Hepatocyte (in vitro differentiated cells): ENCODE data around the gene TMEM178A. TPM values are rescaled to one million over a fixed set of nuclear protein-coding genes. Genes with fewer than 3 reads are reported as not detected.

Experiments
- DNase-seq: peaks from one replicate; pipeline ENCODE4 v3.0.0-alpha.2; 2016; ENCODE audit warnings: low spot score
- H2AFZ ChIP-seq: fragments of 200-600 bp; sonication (generic); 2 replicates; pipeline ENCODE4 v1.6.0; 2016; ENCODE audit warnings: antibody characterized with exemption, mild to moderate bottlenecking
- H3K27ac ChIP-seq: fragments of 200-600 bp; sonication (generic); 2 replicates; pipeline ENCODE4 v1.5.1; 2016; ENCODE audit warnings: mild to moderate bottlenecking
- H3K27me3 ChIP-seq: fragments of 200-600 bp; sonication (generic); 2 replicates; pipeline ENCODE4 v1.6.1; 2016
- H3K36me3 ChIP-seq: fragments of 200-600 bp; sonication (generic); replicated peaks from 2 replicates; pipeline ENCODE4 v1.5.1; 2016; ENCODE audit warnings: low read depth; ENCODE audit not compliant: insufficient read depth
- H3K4me1 ChIP-seq: fragments of 200-600 bp; sonication (generic); 2 replicates; pipeline ENCODE4 v1.5.1; 2016; ENCODE audit warnings: mild to moderate bottlenecking, moderate library complexity; ENCODE audit not compliant: insufficient read depth
- H3K4me2 ChIP-seq: fragments of 200-600 bp; sonication (generic); 2 replicates; pipeline ENCODE4 v1.6.0; 2016
- H3K4me3 ChIP-seq: fragments of 200-600 bp; sonication (generic); 2 replicates; pipeline ENCODE4 v1.5.1; 2016; ENCODE audit warnings: mild to moderate bottlenecking
- H3K79me2 ChIP-seq: fragments of 200-600 bp; sonication (generic); 2 replicates; pipeline ENCODE4 v1.6.0; 2017; ENCODE audit warnings: mild to moderate bottlenecking
- H3K9me2 ChIP-seq: fragments of 200-600 bp; sonication (generic); replicated peaks from 2 replicates; pipeline ENCODE4 v1.6.0; 2017; ENCODE audit warnings: mild to moderate bottlenecking; ENCODE audit not compliant: insufficient read depth
- H3K9me3 ChIP-seq: fragments of 200-600 bp; sonication (generic); 2 replicates; pipeline ENCODE4 v1.5.1; 2016; ENCODE audit warnings: low read depth, mild to moderate bottlenecking
- H4K20me1 ChIP-seq: fragments of 200-600 bp; sonication (generic); 2 replicates; pipeline ENCODE4 v1.6.0; 2016; ENCODE audit warnings: mild to moderate bottlenecking; ENCODE audit not compliant: insufficient read depth, poor library complexity, severe bottlenecking
- EZH2 ChIP-seq: fragments of 200-600 bp; sonication (generic); IDR thresholded peaks from 2 replicates; pipeline ENCODE4 v1.6.1; 2016; ENCODE audit warnings: antibody characterized with exemption, mild to moderate bottlenecking, borderline replicate concordance
- EZH2phosphoT487 ChIP-seq: fragments of 200-600 bp; sonication (generic); IDR thresholded peaks from one replicate; pipeline ENCODE4 v1.6.1; 2018; ENCODE audit warnings: antibody characterized with exemption, mild to moderate bottlenecking, low read depth, moderate library complexity; ENCODE audit not compliant: unreplicated experiment, severe bottlenecking
- WGBS: methylation state at CpG from one replicate; pipeline ENCODE4 v1.1.6; 2016; ENCODE audit warnings: low lambda C conversion rate; ENCODE audit errors: missing lambda C conversion rate; 5-methylcytosine and 5-hydroxymethylcytosine counted together
- polyA plus RNA-seq: library from polyadenylated mRNA; unstranded; fragments of >200 nt; fragmentation: Nextera tagmentation; extraction: Ambion mirVana; gene quantifications from 2 replicates; pipeline ENCODE4 v1.2.1, GENCODE V29; 2016
- total RNA-seq: library from RNA; depleted of rRNA; stranded (reverse); fragments of >200 nt; gene quantifications from 2 replicates; pipeline ENCODE4 v1.2.3, GENCODE V29; 2014
- TF ChIP-seq, protein P1 (sequence below): fragments of 200-600 bp; sonication (generic); IDR thresholded peaks from 2 replicates; pipeline ENCODE4 v1.5.1; 2016; ENCODE audit warnings: antibody characterized with exemption, mild to moderate bottlenecking; ENCODE audit not compliant: poor library complexity

Gene TMEM178A
- total and polyA plus RNA-seq, 2 experiments from 2014 or later: 3.9 to 6.6 TPM

DNA sequence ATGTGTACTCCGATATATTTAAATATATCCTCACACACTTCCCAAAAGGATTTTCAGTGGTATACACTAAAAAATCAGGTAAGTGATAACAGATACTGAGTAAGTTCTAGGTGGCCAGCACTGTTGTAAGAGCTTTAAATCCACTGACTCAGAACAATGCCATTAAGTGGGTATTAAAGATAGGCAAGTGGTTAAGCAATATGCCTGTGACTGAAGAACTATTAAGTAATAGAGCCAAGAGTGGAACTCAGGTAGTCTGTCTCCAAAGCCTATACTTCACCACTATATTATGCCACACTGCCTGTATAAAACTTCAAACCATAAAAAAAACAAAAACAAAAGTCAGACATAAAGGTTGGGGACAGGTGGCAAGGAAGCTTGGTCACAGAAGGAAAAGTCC, 76.2 kb downstream of the TMEM178A start:
- WGBS: 90% methylated on average over 1 of the region's 1 CpG
- H3K27ac ChIP-seq: no peak overlapping the region
- H4K20me1 ChIP-seq: no peaks in the 10 kb centered on the region
- H3K4me1 ChIP-seq: peaks cover 12% of the 10 kb centered on the region
- DNase-seq: no peak
- no peak overlapping the region for H3K4me2 ChIP-seq
- H3K9me3 ChIP-seq: no peaks in the 10 kb centered on the region
- no peak overlapping the region for H2AFZ ChIP-seq
- no peaks in the 10 kb centered on the region for H3K27me3 ChIP-seq
- TF ChIP-seq EZH2: no peak
- TF ChIP-seq, protein P1, sequence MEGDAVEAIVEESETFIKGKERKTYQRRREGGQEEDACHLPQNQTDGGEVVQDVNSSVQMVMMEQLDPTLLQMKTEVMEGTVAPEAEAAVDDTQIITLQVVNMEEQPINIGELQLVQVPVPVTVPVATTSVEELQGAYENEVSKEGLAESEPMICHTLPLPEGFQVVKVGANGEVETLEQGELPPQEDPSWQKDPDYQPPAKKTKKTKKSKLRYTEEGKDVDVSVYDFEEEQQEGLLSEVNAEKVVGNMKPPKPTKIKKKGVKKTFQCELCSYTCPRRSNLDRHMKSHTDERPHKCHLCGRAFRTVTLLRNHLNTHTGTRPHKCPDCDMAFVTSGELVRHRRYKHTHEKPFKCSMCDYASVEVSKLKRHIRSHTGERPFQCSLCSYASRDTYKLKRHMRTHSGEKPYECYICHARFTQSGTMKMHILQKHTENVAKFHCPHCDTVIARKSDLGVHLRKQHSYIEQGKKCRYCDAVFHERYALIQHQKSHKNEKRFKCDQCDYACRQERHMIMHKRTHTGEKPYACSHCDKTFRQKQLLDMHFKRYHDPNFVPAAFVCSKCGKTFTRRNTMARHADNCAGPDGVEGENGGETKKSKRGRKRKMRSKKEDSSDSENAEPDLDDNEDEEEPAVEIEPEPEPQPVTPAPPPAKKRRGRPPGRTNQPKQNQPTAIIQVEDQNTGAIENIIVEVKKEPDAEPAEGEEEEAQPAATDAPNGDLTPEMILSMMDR: no peak
- no peak for TF ChIP-seq EZH2phosphoT487
- H3K4me3 ChIP-seq: no peak overlapping the region
- no peaks in the 10 kb centered on the region for H3K9me2 ChIP-seq
- H3K36me3 ChIP-seq: no peaks in the 10 kb centered on the region
- H3K79me2 ChIP-seq: no peaks in the 10 kb centered on the region

DNA sequence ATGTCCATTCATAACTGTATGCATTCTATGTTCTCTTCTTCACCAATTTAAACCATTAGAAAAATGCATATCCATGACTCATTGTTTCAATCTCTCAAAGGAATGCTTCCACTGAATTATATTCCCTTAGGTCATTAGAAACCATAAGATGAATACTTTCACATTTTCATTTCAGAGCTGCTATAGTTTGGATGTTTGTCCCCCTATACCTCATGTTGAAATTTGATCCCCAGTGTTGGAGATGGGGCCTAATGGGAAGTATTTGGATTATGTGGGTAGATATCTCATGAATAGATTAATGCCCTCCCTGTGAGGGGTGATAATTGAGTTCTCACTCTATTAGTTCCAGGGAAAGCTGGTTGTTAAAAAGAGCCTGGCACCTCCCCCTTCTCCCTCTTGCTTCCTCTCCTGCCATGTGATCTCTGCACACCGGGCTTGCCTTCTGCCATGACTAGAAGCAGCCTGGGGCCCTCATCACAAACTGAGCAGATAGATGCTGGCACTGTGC, 77.6 kb downstream of the TMEM178A start:
- no peak overlapping the region for H3K4me3 ChIP-seq
- H3K36me3 ChIP-seq: no peaks in the 10 kb centered on the region
- no peaks in the 10 kb centered on the region for H3K9me3 ChIP-seq
- H2AFZ ChIP-seq: no peak overlapping the region
- DNase-seq: no peak
- H3K27me3 ChIP-seq: no peaks in the 10 kb centered on the region
- no peak overlapping the region for H3K27ac ChIP-seq
- 70% methylated on average over 1 of the region's 1 CpG for WGBS
- H3K79me2 ChIP-seq: no peaks in the 10 kb centered on the region
- H3K4me2 ChIP-seq: no peak overlapping the region
- no peaks in the 10 kb centered on the region for H3K9me2 ChIP-seq
- TF ChIP-seq, protein P1: no peak
- TF ChIP-seq EZH2phosphoT487: no peak
- TF ChIP-seq EZH2: no peak
- no peaks in the 10 kb centered on the region for H4K20me1 ChIP-seq
- peaks cover 12% of the 10 kb centered on the region for H3K4me1 ChIP-seq

DNA sequence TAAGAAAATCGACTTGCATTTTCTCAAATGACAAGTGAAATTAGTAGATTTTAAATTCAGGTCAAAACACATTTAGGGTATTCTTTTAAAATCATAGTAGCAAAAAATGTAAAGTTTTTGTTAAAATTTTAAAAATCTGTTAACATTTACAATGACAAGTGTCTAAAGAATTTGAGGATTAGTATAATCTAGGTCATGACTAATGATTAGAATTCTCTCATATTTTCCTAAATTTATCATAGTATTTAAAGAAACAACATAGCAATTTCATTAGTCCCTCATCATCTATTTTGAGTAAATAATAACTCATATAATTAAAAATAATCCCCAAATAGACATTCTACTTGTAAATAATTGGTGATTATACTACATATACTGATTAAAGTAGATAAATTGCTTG, 89.7 kb downstream of the TMEM178A start:
- H3K79me2 ChIP-seq: no peaks in the 10 kb centered on the region
- WGBS: 98% methylated on average over 1 of the region's 1 CpG
- no peak overlapping the region for H2AFZ ChIP-seq
- no peak overlapping the region for H3K4me2 ChIP-seq
- H3K36me3 ChIP-seq: no peaks in the 10 kb centered on the region
- H3K9me2 ChIP-seq: no peaks in the 10 kb centered on the region
- no peaks in the 10 kb centered on the region for H3K9me3 ChIP-seq
- no peak overlapping the region for H3K27ac ChIP-seq
- H3K4me1 ChIP-seq: peaks cover 3% of the 10 kb centered on the region
- TF ChIP-seq, protein P1: no peak
- no peak for TF ChIP-seq EZH2phosphoT487
- H3K27me3 ChIP-seq: no peaks in the 10 kb centered on the region
- no peaks in the 10 kb centered on the region for H4K20me1 ChIP-seq
- H3K4me3 ChIP-seq: no peak overlapping the region
- DNase-seq: no peak

DNA sequence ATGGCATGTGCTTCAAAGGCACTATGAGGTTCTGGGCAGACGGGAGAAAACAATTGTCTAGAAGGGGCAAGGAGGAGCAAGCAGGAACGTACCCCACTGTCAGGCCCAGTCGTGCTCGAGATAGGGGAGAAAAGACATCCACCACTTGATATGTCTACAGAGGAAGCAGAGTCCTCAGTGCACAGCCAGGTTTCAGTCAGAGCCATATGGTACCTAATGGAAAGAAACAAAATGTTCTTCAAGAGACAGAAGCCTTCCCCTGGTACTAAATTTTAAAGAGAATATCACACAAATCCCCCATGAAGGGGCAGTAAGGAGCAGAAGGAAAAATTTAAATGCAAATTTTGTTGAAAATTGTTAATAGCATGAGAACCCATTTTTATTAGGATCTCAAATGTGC, 91.4 kb downstream of the TMEM178A start:
- H3K4me2 ChIP-seq: no peak overlapping the region
- H3K9me3 ChIP-seq: no peaks in the 10 kb centered on the region
- no peaks in the 10 kb centered on the region for H3K79me2 ChIP-seq
- H2AFZ ChIP-seq: no peak overlapping the region
- no peaks in the 10 kb centered on the region for H3K27me3 ChIP-seq
- H3K4me1 ChIP-seq: no peaks in the 10 kb centered on the region
- H3K4me3 ChIP-seq: no peak overlapping the region
- H3K27ac ChIP-seq: no peak overlapping the region
- no peak for DNase-seq
- no peaks in the 10 kb centered on the region for H4K20me1 ChIP-seq
- WGBS: 100% methylated on average over 4 of the region's 4 CpGs
- no peaks in the 10 kb centered on the region for H3K36me3 ChIP-seq
- TF ChIP-seq, protein P1: no peak
- TF ChIP-seq EZH2 (no peak), EZH2phosphoT487 (no peak)
- no peaks in the 10 kb centered on the region for H3K9me2 ChIP-seq
